ENCODE data around the gene CTCF.

DNA sequence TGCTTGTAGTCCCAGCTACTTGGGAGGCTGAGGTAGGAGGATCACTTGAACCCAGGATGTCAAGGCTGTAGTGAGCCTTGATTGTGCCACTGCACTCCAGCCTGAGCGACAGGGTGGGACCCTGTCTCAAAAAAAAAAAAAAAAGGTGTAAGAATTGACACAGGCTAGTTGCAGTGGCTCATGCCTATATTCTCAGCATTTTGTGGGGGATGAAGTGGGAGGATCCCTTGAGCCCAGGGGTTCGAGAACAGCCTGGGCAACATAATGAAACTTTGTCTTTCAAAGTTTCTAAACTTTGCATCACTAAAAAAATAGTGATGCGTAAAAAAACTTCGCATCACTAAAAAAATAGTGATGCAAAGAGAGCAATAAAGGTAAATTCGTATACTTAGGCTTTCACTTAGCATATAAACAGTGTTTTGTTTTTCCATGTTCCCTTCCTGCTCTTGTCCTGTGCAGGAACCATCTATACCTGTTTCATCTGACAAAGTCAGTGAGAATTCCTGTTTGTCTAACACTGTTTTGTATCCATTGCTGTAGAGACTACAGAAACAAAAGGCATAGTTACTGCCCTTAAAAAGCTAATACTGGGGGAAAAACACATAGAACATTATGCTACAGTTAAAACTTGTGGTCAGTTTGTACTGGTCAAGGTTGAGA is 32.1 kb downstream of the CTCF start:
- TF ChIP-seq POLR2A (IDR thresholded peaks at IDR 0.05) = no peak
- TF ChIP-seq, protein P1, sequence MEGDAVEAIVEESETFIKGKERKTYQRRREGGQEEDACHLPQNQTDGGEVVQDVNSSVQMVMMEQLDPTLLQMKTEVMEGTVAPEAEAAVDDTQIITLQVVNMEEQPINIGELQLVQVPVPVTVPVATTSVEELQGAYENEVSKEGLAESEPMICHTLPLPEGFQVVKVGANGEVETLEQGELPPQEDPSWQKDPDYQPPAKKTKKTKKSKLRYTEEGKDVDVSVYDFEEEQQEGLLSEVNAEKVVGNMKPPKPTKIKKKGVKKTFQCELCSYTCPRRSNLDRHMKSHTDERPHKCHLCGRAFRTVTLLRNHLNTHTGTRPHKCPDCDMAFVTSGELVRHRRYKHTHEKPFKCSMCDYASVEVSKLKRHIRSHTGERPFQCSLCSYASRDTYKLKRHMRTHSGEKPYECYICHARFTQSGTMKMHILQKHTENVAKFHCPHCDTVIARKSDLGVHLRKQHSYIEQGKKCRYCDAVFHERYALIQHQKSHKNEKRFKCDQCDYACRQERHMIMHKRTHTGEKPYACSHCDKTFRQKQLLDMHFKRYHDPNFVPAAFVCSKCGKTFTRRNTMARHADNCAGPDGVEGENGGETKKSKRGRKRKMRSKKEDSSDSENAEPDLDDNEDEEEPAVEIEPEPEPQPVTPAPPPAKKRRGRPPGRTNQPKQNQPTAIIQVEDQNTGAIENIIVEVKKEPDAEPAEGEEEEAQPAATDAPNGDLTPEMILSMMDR (IDR thresholded peaks at IDR 0.05) = no peak

All from tibial nerve (tissue), 3 donors.